Fibroblast of the aortic adventitia (primary cell): ENCODE results near the gene ARHGAP5. TPM values are rescaled to one million over a fixed set of nuclear protein-coding genes. Genes with fewer than 3 reads are reported as not detected.
"Not testable (repeated sequence)": the region's sequence is repeated elsewhere in the genome, so short reads cannot be mapped to it uniquely, and the experiment has no call there.

Experiments
- DNase-seq: peaks from one replicate; pipeline ENCODE4 v3.0.0-alpha.2; 2010; ENCODE audit warnings: low read depth
- H3K4me3 ChIP-seq: 2 replicates; pipeline ENCODE4 v1.5.1; 2011; ENCODE audit warnings: low read depth, mild to moderate bottlenecking, control low read depth, low read length, moderate library complexity
- CTCF ChIP-seq: IDR thresholded peaks from 2 replicates; pipeline ENCODE4 v1.5.1; 2011; ENCODE audit warnings: mild to moderate bottlenecking, low read length, control low read depth, inconsistent platforms; ENCODE audit not compliant: insufficient read depth
- total RNA-seq: library from RNA; depleted of rRNA; stranded (reverse); fragments of >200 nt; gene quantifications from 2 replicates; pipeline ENCODE4 v1.2.3, GENCODE V29; 2012; ENCODE audit warnings: low replicate concordance

The ARHGAP5 gene
- total RNA-seq, 1 donor: 85.4 TPM

- TF ChIP-seq CTCF: no peak
- H3K4me3 ChIP-seq: no peak overlapping the region
- DNase-seq: peak; percentile 85
Observed at GRCh38 chr14:32129124-32129523, 52.0 kb downstream of the ARHGAP5 start.

- DNase-seq, H3K4me3 ChIP-seq: not testable (repeated sequence)
Observed at GRCh38 chr14:32131689-32132088, 54.6 kb downstream of the ARHGAP5 start.

GRCh38 chr14:32134448-32135097 lies 57.5 kb downstream of the ARHGAP5 start:
- no peak for TF ChIP-seq CTCF
- DNase-seq: peak; percentile 13
- H3K4me3 ChIP-seq: no peak overlapping the region

- no peak overlapping the region for H3K4me3 ChIP-seq
- DNase-seq: no peak
- no peak for TF ChIP-seq CTCF
Observed at GRCh38 chr14:32136027-32136825, 59.1 kb downstream of the ARHGAP5 start.

- TF ChIP-seq CTCF: no peak
- H3K4me3 ChIP-seq: no peak overlapping the region
- no peak for DNase-seq
Observed at GRCh38 chr14:32137313-32137712, 60.2 kb downstream of the ARHGAP5 start.

- TF ChIP-seq CTCF: no peak
- H3K4me3 ChIP-seq: no peak overlapping the region
- no peak for DNase-seq
Observed at GRCh38 chr14:32137892-32138291, 60.8 kb downstream of the ARHGAP5 start.

GRCh38 chr14:32142341-32142740 lies 65.2 kb downstream of the ARHGAP5 start:
- H3K4me3 ChIP-seq: no peak overlapping the region
- no peak for DNase-seq
- no peak for TF ChIP-seq CTCF
